ENCODE results near the gene EMC7.

DNA sequence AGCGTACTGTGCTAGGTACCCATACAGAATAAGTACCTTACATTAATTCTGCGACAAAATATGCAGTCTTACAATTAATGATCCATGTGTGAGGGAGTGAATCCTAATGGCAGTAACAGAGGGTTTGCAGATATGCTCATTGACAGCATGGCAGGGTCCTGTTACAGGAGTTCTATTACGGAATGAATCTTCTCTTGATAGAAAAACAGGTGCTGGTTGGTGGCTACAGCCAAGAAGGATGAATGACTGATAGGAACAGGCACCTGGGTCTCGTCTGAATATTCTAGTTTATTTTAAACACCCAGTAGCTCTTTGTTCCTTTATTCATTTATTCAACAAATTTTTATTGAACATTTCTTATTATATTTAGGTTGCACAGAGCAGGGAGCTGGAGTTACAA lies 23.0 kb upstream of the EMC7 start:
- TF ChIP-seq, protein P1, sequence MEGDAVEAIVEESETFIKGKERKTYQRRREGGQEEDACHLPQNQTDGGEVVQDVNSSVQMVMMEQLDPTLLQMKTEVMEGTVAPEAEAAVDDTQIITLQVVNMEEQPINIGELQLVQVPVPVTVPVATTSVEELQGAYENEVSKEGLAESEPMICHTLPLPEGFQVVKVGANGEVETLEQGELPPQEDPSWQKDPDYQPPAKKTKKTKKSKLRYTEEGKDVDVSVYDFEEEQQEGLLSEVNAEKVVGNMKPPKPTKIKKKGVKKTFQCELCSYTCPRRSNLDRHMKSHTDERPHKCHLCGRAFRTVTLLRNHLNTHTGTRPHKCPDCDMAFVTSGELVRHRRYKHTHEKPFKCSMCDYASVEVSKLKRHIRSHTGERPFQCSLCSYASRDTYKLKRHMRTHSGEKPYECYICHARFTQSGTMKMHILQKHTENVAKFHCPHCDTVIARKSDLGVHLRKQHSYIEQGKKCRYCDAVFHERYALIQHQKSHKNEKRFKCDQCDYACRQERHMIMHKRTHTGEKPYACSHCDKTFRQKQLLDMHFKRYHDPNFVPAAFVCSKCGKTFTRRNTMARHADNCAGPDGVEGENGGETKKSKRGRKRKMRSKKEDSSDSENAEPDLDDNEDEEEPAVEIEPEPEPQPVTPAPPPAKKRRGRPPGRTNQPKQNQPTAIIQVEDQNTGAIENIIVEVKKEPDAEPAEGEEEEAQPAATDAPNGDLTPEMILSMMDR (IDR thresholded peaks at IDR 0.05; ENCODE audit: low read depth, low read length, missing input control): no peak
- TF ChIP-seq, protein P2, sequence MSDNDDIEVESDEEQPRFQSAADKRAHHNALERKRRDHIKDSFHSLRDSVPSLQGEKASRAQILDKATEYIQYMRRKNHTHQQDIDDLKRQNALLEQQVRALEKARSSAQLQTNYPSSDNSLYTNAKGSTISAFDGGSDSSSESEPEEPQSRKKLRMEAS (IDR thresholded peaks at IDR 0.05): no peak
- TF ChIP-seq, protein P3, sequence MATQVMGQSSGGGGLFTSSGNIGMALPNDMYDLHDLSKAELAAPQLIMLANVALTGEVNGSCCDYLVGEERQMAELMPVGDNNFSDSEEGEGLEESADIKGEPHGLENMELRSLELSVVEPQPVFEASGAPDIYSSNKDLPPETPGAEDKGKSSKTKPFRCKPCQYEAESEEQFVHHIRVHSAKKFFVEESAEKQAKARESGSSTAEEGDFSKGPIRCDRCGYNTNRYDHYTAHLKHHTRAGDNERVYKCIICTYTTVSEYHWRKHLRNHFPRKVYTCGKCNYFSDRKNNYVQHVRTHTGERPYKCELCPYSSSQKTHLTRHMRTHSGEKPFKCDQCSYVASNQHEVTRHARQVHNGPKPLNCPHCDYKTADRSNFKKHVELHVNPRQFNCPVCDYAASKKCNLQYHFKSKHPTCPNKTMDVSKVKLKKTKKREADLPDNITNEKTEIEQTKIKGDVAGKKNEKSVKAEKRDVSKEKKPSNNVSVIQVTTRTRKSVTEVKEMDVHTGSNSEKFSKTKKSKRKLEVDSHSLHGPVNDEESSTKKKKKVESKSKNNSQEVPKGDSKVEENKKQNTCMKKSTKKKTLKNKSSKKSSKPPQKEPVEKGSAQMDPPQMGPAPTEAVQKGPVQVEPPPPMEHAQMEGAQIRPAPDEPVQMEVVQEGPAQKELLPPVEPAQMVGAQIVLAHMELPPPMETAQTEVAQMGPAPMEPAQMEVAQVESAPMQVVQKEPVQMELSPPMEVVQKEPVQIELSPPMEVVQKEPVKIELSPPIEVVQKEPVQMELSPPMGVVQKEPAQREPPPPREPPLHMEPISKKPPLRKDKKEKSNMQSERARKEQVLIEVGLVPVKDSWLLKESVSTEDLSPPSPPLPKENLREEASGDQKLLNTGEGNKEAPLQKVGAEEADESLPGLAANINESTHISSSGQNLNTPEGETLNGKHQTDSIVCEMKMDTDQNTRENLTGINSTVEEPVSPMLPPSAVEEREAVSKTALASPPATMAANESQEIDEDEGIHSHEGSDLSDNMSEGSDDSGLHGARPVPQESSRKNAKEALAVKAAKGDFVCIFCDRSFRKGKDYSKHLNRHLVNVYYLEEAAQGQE (IDR thresholded peaks at IDR 0.05): no peak
